ENCODE measurements around the gene NUP50.

The NUP50 gene, protein sequence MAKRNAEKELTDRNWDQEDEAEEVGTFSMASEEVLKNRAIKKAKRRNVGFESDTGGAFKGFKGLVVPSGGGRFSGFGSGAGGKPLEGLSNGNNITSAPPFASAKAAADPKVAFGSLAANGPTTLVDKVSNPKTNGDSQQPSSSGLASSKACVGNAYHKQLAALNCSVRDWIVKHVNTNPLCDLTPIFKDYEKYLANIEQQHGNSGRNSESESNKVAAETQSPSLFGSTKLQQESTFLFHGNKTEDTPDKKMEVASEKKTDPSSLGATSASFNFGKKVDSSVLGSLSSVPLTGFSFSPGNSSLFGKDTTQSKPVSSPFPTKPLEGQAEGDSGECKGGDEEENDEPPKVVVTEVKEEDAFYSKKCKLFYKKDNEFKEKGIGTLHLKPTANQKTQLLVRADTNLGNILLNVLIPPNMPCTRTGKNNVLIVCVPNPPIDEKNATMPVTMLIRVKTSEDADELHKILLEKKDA

DNA sequence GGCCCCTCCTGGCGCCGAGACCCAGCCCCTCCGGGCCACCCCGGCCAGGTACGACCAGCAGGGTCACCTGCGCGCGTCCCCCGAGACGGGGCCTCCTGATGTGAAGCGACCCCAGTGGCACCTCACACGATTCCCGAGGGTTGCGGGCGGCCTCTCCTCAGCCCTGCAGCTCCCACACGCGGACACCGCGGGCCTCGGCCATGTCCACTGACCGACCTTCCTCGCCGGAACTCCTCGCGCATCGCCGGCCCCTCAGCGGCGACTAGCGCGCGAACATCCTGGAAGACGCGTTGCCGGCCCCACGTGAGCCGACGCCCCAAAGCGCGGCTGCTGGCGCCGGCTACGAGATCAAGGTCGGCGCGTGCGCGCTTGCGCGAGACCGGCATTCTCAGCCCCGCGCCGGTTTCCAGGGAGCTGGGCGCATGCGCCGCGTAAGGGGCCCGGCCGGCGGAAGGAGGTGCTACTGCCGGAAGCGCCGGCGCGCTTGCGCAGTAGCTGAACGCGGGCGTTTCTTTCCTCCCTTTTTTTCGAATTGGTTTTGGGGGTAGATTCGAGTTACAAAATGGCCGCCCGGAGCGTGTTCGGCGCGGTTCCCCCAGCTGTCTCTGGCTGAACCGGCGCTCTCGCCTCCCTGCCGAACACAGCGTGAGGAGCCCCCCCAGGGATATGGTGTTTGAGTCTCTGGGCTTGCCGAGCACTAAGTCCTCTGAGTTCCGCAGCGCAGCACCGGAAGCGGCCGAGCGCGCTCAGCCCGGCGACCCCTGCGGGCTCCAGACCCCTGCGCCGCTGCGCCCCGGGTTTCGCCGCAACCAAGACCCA is at the start of gene NUP50:
NUP50 (plus strand) TSS at position 475 of the 819 bp plus-strand sequence. CDS start 4,253 bp downstream, outside the sequence.
- peak; percentile 94 for DNase-seq

- no peak for DNase-seq
These were observed 43.3 kb upstream of the NUP50 start for GRCh38 chr22:45120440-45120839.

DNA sequence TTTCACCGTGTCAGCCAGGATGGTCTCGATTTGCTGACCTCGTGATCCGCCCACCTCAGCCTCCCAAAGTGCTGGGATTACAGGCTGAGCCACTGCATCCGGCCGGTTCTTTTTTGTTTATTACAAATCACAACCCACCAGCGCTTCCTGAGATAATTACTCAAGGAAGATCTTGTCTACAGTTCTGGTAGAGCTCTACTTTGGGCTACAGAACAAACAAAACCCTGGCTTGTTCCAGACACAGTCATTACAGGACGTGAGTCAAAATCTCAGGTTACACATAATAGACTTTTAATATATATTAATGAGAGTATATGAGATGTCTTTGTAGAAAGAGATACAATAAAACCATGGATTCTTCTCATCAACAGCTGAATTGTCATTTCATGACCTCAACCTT is 42.8 kb upstream of the NUP50 start:
- no peak for DNase-seq

DNA sequence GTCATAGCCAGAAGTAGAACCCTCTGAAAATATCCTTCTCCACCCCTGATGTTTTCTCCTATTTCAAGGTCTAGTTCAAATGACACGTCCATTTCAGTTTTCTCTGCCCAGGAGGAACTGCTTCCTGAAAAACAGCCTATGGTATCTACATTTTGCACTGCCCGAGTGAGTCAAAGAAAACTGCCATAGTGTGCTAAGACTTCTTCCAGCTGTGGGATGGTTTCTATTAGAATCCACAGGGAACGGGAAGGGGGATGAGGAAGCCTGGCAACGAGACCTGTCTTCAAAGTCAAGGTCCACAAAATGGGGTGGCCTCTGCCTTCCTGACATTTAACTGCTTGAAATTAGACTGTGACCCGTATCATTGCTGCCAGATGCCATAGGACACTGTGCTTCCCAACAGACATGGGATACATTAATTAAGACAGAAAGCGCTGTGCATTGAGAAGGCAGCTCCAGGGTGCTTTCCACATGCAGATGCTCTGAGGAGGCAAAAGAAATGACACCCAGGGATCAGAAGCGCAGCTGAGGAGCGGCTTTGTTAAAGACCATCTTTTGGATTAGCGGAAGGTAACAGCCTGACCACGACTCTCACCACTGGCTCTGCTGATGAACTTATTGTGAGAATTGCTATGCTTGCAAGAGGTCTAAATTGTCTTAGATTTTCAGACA is 39.4 kb upstream of the NUP50 start:
- DNase-seq, result no peak

GRCh38 chr22:45125188-45125587 is 38.5 kb upstream of the NUP50 start:
- DNase-seq, result no peak

- no peak for DNase-seq
These were observed 35.9 kb upstream of the NUP50 start for GRCh38 chr22:45127866-45128265.

- no peak for DNase-seq
These were observed 33.8 kb upstream of the NUP50 start for GRCh38 chr22:45129703-45130524.

DNA sequence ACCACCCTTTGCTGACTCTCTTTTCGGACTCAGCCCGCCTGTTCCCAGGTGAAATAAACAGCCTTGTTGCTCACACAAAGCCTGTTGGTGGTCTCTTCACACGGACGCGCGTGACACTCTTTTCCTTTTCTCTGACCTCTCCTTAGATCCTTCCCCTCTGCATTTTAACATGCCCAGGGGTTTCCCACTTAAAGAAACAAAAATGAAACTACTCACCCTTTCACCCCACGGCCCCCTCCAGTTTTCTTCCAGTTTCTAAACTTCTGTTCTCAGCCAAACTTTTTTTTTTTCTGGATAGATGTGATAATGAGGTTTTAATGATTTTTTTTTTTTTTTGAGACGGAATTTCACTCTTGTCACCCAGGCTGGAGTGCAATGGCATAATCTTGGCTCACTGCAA is 32.8 kb upstream of the NUP50 start:
- no peak for DNase-seq

DNA sequence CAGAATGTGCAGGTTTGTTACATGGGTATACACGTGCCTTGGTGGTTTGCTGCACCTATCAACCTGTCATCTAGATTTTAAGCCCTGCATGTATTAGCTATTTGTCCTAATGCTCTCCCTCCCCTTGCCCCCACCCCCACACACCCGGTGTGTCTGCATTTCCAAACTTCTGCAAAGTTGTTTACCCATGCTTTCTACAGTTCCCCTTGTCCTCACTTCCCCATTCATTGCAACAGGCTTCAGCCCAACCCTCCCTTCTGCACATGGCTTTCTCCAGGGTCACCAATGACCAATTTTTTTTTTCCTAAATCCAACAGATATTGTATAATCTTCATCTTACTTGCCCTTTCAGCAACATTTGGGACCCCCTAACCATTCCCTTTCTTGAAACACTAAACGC is 32.0 kb upstream of the NUP50 start:
- DNase-seq, result no peak

DNA sequence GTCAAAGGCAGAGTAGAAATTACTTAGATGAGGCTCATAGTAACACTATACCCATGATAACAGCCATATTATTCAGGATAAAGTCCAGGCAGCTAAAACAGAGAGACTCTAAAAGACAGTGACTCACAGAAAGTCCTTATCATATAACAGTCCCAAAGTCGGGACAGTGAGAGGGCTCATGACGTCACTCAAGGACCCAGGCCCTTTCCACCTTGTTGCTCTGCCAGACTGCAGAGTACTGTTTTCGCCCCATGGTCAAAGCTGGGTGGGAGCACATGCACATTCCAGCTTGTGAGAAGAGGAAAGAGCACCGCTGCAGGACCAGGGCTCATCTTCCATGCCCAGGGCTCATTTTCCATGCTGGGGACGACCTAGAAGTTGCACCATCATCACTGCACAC is 29.4 kb upstream of the NUP50 start:
- DNase-seq, result no peak

DNA sequence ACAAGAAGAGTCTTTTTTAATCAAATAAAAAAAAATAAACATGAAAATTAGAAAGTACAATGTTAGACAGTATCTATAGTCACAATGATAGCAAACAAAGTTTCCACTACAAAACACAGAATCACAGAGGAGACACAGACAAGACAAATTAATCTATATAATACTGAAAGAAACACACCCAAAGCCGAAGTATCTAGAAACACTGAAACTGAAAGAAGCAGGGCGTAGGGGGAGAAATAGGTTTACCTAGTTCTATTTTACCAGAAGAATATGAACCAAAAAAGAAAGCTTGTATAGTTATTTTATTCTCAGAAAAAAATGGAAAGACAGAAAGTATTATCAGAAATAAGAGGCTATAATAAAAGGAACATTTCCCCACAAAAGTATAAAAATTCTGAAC is 27.1 kb upstream of the NUP50 start:
- DNase-seq, result no peak

GRCh38 chr22:45139693-45140092 is 24.0 kb upstream of the NUP50 start:
- DNase-seq, result no peak

- DNase-seq, result no peak
These were observed 21.3 kb upstream of the NUP50 start for GRCh38 chr22:45142376-45142775.

GRCh38 chr22:45144916-45145315 is 18.8 kb upstream of the NUP50 start:
- no peak for DNase-seq

- no peak for DNase-seq
These were observed 14.1 kb upstream of the NUP50 start for GRCh38 chr22:45149671-45150070.

GRCh38 chr22:45150139-45150538 is 13.6 kb upstream of the NUP50 start:
- no peak for DNase-seq

- no peak for DNase-seq
These were observed 12.2 kb upstream of the NUP50 start for GRCh38 chr22:45151503-45151902.

DNA sequence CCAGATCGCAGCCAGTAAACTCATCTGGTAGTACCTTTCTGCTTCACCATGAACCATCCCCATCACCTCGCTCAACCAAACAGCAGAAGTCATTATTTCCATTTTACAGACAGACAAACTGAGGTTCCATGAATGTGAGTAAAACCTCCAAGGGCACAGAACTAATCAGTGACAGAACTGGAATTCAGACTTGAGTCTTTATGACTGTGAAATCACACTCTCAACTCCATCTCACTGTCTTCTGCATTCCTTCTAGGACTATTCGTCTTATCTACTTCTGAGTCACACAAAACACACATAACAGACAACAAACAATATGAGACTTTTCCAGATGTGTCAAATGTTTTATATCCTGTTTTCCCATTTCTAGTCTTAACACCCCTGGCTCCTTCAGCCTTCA is 9.3 kb upstream of the NUP50 start:
- no peak for DNase-seq

DNA sequence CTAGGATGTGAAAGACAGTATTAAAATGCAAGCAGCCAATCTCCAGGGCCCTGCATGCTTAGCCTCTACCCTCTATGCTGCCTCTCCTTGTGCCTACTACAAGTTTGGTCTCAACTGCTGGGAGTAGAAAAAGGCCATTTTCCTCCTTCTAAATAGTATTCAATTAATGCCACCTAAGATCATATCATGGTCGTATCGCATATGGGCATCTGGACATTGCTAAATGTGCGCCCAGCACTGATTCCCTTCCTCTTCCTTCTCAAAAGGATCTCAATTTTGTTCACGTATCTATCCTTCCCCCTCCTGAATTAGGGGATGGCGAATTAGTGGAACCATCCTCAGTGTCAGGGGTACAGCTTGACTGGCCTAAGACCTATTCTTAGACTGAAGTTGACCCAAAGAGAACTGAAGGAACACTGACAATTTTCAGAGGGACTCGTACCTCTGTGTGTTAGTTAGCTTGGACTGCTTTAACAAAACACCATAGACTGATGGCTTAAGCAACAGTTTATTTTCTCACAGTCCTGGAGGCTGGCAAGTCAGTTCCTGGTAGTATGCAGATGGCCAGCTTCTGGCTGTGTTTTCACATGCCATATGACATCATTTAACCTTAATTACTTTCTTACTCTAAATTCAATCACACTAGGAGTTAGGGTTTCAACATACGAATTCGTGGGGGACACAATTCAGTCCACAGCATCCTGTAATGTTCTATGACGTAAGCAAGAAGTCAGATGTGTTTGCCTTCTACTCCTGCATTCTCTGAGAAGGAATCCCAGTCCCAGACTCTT is 8.5 kb upstream of the NUP50 start:
- DNase-seq, result no peak

DNA sequence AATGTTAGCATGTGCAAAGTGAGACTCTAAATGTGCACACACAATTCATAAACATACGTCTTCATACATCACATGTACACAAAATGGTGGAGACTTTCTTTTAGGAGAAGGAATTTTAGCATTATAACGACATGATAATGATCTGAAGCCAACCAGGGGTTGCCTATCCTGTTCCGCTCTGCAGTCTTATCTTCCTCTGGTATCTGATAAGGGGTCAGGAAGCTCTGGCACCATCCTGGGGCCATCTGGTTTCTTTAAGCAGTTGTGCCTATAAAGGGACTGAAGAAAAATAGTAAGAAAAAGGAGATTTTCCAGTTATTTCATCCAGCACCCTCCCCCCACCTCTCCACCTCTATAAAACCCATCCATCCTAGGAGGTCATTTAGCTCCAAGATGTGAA is 5.8 kb upstream of the NUP50 start:
- DNase-seq, result no peak

DNA sequence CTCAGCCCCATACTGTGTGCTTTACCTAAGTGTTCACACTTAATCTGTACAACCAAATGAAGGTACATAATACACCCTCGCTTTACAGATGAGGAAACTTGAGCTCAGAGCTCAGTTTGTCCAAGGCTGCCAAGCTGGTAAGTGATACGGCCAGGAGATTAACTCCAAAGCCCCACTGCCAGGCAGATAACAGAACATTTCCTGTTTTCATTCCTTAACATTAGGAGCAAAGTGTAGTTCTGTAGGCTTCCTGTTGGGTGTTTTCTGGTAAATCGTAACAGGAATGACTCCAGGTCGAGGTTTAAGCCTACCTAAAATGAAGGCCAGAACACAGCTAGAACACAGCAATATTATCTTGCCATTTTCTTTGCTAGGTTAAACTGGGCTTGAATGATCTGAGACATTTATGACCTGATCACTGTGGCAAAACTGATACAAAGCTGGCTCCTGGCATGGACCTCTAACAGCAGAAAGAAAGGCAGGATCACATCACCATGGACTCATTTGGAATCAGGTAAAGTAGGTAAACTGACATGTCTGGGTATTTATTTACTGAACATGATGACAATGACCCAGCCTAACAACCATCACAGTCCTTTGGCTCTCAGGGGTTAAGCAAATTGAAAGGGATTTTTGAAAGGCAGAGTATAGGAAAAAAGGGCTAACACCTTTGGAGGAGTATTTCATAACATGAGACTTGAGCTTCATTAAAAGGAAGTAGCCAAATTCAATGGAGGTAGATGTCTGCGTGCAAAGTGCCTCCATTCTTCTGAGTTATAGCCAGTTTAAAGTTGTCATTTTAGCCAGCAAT is 3.9 kb upstream of the NUP50 start:
- no peak for DNase-seq

All from NCI-H1048 (cell line).